Natural killer cell (primary cell): Measurements from ENCODE around the gene AGPAT2. TPM values are rescaled to one million over a fixed set of nuclear protein-coding genes. Genes with fewer than 3 reads are reported as not detected.

Source experiments
- ATAC-seq, 3 donors: fragments of 150-1000 bp in 2 of 3; fragments of 200-7000 bp in 1 of 3; cut with Tn5 transposase; 1 replicate in 1 of 3; 2 replicates in 2 of 3; pipeline ENCODE4 v1.10.0; 2021; ENCODE audit warnings: mild to moderate bottlenecking in 2 of 3, moderate library complexity in 2 of 3
- DNase-seq, 2 donors: peaks; one replicate each; pipeline versions ENCODE4 v3.0.0 to v3.0.0-alpha.2; 2013 to 2021; ENCODE audit warnings: mixed read lengths in 1 of 2
- H3K27ac ChIP-seq: one replicate; pipeline ENCODE4 v1.5.1; 2013; ENCODE audit warnings: mild to moderate bottlenecking, low read length
- H3K27me3 ChIP-seq: one replicate; pipeline ENCODE4 v1.6.1; 2013; ENCODE audit warnings: low read length; ENCODE audit not compliant: control insufficient read depth, insufficient read depth
- H3K36me3 ChIP-seq: one replicate; pipeline ENCODE4 v1.6.1; 2013; ENCODE audit warnings: low read length; ENCODE audit not compliant: control insufficient read depth, insufficient read depth
- H3K4me1 ChIP-seq: one replicate; pipeline ENCODE4 v1.6.1; 2013; ENCODE audit warnings: low read length; ENCODE audit not compliant: control insufficient read depth, insufficient read depth
- H3K4me3 ChIP-seq: one replicate; pipeline ENCODE4 v1.5.1; 2013; ENCODE audit warnings: low read length
- H3K9me3 ChIP-seq: one replicate; pipeline ENCODE4 v1.6.1; 2013; ENCODE audit warnings: low read length; ENCODE audit not compliant: control insufficient read depth, insufficient read depth
- H3K27ac Mint-ChIP-seq, 2 donors: one replicate each; pipeline ENCODE4 v1.8.0; 2022; ENCODE audit warnings: mild to moderate bottlenecking in 2 of 2, mixed read lengths in 2 of 2, moderate library complexity in 1 of 2
- H3K27me3 Mint-ChIP-seq, 2 donors: one replicate each; pipeline ENCODE4 v1.8.0; 2022; ENCODE audit warnings: low read depth in 2 of 2, mixed read lengths in 2 of 2
- H3K36me3 Mint-ChIP-seq: one replicate; pipeline ENCODE4 v1.8.0; 2022; ENCODE audit warnings: mixed read lengths
- H3K4me1 Mint-ChIP-seq, 2 donors: one replicate each; pipeline ENCODE4 v1.8.0; 2022; ENCODE audit warnings: mixed read lengths in 2 of 2
- H3K4me3 Mint-ChIP-seq: one replicate; pipeline ENCODE4 v1.8.0; 2022; ENCODE audit warnings: mild to moderate bottlenecking, moderate library complexity, mixed read lengths
- H3K9me3 Mint-ChIP-seq, 2 donors: one replicate each; pipeline ENCODE4 v1.8.0; 2022; ENCODE audit warnings: mixed read lengths in 2 of 2
- WGBS: methylation state at CpG from one replicate; pipeline ENCODE4 v1.1.7; 2013; ENCODE audit warnings: missing lambda C conversion rate; ENCODE audit not compliant: insufficient coverage; 5-methylcytosine and 5-hydroxymethylcytosine counted together
- intact Hi-C: fragments of 100-400 bp; cut with micrococcal nuclease; formaldehyde crosslinking; loops from one replicate; pipeline ENCODE4 v1.14.2; 2022
- total RNA-seq, 4 donors: library from RNA; stranded (reverse); fragments of 120-200 nt in 1 of 4; gene quantifications; one replicate each; pipeline versions ENCODE4 v1.2.3 to v1.2.4, GENCODE V29; 2013 to 2022
- TF ChIP-seq, protein P1 (sequence below): fragments of 200-600 bp; IDR thresholded peaks from one replicate; pipeline ENCODE4 v1.8.0; 2022; ENCODE audit warnings: antibody characterized with exemption

The AGPAT2 gene
- total RNA-seq, 3 donors from 2014 or later (not counting 1 experiment from before 2014, with no cell fraction given): 10.3 to 19.4 (median 12.0) TPM

DNA sequence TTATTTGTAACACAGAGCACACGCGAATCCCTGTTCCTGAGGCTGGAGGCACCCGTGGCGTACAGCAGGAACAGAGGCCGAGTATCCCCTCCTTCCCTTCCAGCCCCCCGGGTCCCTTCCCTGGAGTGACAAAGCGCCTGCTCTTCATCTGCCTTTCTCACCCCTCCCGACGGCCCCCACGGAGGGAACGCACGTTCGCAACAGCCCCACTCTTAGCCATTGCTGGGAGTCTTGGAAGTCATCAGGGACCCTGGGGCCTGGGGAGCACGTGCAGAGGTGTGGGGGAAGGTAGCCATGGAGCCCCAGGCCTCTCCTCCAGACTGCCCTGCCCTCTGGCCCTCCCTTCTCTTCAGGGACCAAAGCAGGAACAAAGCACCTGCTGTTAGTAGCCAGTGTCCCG lies 2.5 kb downstream of the AGPAT2 start:
- no peaks in the 10 kb centered on the region for H3K36me3 Mint-ChIP-seq
- DNase-seq: no peak
- ATAC-seq: no peak
- H3K36me3 ChIP-seq: no peaks in the 10 kb centered on the region
- H3K9me3 Mint-ChIP-seq: no peaks in the 10 kb centered on the region
- H3K27me3 ChIP-seq: no peaks in the 10 kb centered on the region
- intact Hi-C loops: no loop called here
- no peak overlapping the region for H3K4me3 ChIP-seq
- 91% methylated on average over 15 of the region's 15 CpGs for WGBS
- H3K27ac ChIP-seq: no peak overlapping the region
- no peaks in the 10 kb centered on the region for H3K9me3 ChIP-seq
- no peak overlapping the region for H3K4me3 Mint-ChIP-seq
- TF ChIP-seq, protein P1, sequence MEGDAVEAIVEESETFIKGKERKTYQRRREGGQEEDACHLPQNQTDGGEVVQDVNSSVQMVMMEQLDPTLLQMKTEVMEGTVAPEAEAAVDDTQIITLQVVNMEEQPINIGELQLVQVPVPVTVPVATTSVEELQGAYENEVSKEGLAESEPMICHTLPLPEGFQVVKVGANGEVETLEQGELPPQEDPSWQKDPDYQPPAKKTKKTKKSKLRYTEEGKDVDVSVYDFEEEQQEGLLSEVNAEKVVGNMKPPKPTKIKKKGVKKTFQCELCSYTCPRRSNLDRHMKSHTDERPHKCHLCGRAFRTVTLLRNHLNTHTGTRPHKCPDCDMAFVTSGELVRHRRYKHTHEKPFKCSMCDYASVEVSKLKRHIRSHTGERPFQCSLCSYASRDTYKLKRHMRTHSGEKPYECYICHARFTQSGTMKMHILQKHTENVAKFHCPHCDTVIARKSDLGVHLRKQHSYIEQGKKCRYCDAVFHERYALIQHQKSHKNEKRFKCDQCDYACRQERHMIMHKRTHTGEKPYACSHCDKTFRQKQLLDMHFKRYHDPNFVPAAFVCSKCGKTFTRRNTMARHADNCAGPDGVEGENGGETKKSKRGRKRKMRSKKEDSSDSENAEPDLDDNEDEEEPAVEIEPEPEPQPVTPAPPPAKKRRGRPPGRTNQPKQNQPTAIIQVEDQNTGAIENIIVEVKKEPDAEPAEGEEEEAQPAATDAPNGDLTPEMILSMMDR: no peak
- H3K4me1 ChIP-seq: peaks cover 21% of the 10 kb centered on the region
- H3K27me3 Mint-ChIP-seq: no peaks in the 10 kb centered on the region
- H3K27ac Mint-ChIP-seq: no peak overlapping the region
- peaks cover 7 to 11% of the 10 kb centered on the region in 2 donors for H3K4me1 Mint-ChIP-seq

DNA sequence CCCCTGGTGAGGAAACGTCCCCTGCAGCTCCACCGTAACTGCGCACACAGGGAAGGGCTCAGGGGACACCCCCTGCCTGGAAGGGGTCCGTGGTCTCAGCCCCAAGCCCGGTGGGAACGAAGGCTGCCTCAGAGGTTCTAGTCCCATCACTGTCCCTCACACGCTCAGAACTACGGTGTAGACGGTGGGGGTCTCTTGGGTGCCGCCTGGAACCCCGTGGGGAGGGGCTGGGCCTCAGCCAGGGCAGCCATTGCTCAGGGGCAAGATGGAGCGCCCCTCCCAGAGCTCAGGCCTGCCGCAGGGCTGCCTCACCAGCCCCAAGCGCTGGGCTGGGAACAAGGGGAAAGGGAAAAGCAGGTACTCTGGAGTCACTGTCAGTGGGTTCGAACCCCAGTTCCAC lies 2.9 kb downstream of the AGPAT2 start:
- no peak overlapping the region for H3K4me3 Mint-ChIP-seq
- TF ChIP-seq, protein P1: no peak

DNA sequence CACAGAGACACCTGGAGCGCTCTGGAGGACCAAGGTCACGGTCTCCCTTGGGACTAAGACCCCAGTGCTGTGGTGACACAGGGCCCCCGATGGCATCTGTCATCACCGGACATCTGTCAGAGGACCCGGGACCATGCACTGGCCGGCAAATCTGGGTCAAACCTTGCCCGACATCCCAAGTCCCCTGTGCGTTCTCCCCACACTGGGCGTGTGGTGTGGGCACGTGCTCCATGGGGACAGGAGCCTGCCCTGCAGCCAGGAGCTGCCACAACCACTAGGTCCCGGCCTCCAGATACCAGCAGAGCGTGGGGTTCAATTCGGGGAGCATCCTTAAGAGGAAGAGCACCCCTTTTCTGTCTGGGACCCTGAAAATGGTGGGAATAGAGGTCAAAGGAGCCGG lies 3.5 kb downstream of the AGPAT2 start:
- Mint-ChIP-seq H3K4me1 (peaks cover 7 to 18% of the 10 kb centered on the region in 2 donors), H3K36me3 (no peaks in the 10 kb centered on the region), H3K27me3 (no peaks in the 10 kb centered on the region), H3K27ac (no peak overlapping the region), H3K4me3 (peak overlapping the region; percentile 25), H3K9me3 (no peaks in the 10 kb centered on the region)
- H3K27me3 ChIP-seq: no peaks in the 10 kb centered on the region
- H3K4me3 ChIP-seq: no peak overlapping the region
- WGBS: 97% methylated on average over 14 of the region's 14 CpGs
- intact Hi-C loops: no loop called here
- H3K9me3 ChIP-seq: no peaks in the 10 kb centered on the region
- no peak for DNase-seq
- TF ChIP-seq, protein P1: no peak
- no peak for ATAC-seq
- H3K27ac ChIP-seq: no peak overlapping the region
- peaks cover 24% of the 10 kb centered on the region for H3K4me1 ChIP-seq
- no peaks in the 10 kb centered on the region for H3K36me3 ChIP-seq

More for the DNA sequence above, 2.9 kb downstream of the AGPAT2 start:
- intact Hi-C loops: no loop called here
- Histone ChIP-seq H3K27me3 (no peaks in the 10 kb centered on the region), H3K4me1 (peaks cover 21% of the 10 kb centered on the region), H3K36me3 (no peaks in the 10 kb centered on the region), H3K4me3 (no peak overlapping the region), H3K9me3 (no peaks in the 10 kb centered on the region), H3K27ac (no peak overlapping the region)
- no peaks in the 10 kb centered on the region for H3K27me3 Mint-ChIP-seq
- H3K9me3 Mint-ChIP-seq: no peaks in the 10 kb centered on the region
- peaks cover 7 to 16% of the 10 kb centered on the region in 2 donors for H3K4me1 Mint-ChIP-seq
- no peaks in the 10 kb centered on the region for H3K36me3 Mint-ChIP-seq
- DNase-seq (no peak), ATAC-seq (no peak)
- 97% methylated on average over 15 of the region's 15 CpGs for WGBS
- H3K27ac Mint-ChIP-seq: no peak overlapping the region

DNA sequence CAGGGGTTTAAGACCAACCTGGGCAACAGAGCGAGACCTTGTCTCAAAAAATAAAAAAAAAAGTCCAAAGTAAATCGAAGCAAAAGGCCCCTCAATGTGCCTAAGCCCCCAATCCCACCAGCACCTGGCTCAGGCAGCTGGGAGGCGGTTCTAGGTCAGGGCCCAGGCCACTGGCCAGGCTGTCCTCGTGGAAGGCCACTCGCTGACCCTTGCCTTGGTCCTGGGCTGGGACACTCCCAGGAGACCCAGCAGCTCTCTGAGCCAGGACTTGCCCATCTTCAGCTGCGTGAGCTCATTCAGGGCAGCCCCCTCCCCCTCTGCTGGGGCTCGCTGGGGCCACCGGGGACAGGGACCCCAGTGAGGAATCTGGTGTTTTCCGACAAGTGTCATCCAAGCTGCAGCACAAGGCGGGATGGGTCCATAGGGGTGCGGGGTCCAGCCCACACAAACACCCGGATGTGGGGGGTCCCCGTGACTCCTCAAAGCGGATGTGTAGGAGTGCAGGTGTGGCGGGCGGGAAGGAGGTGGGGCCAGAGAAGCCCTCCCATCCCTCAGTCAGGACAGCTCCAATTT lies 4.0 kb downstream of the AGPAT2 start:
- Mint-ChIP-seq H3K27me3 (no peaks in the 10 kb centered on the region), H3K36me3 (no peaks in the 10 kb centered on the region), H3K9me3 (no peaks in the 10 kb centered on the region), H3K27ac (no peak overlapping the region), H3K4me1 (peaks cover 7 to 18% of the 10 kb centered on the region in 2 donors), H3K4me3 (no peak overlapping the region)
- ATAC-seq (no peak), DNase-seq (no peak)
- no peaks in the 10 kb centered on the region for H3K36me3 ChIP-seq
- H3K4me3 ChIP-seq: no peak overlapping the region
- no peaks in the 10 kb centered on the region for H3K27me3 ChIP-seq
- H3K9me3 ChIP-seq: no peaks in the 10 kb centered on the region
- H3K4me1 ChIP-seq: peaks cover 23% of the 10 kb centered on the region
- no peak overlapping the region for H3K27ac ChIP-seq
- intact Hi-C loops: no loop called here
- 96% methylated on average over 16 of the region's 16 CpGs for WGBS
- TF ChIP-seq, protein P1: no peak
